K562 (cell line): Measurements from ENCODE around the gene PHKG1. TPM values are rescaled to one million over a fixed set of nuclear protein-coding genes. Genes with fewer than 3 reads are reported as not detected.

Source experiments
- ARID2 ChIP-seq: fragments of 450-650 bp; IDR thresholded peaks from 2 replicates; pipeline ENCODE4 v1.6.1; 2017; ENCODE audit warnings: antibody characterized with exemption, mild to moderate bottlenecking
- BRCA1 ChIP-seq, 2 experiments: fragments of 450-650 bp in 1 of 2; sonication (generic) in 1 of 2; formaldehyde crosslinking in 1 of 2; IDR thresholded peaks; 2 replicates each; pipeline versions ENCODE4 v1.5.0 to v1.6.1; 2017 to 2020; ENCODE audit warnings: mild to moderate bottlenecking in 1 of 2, missing genetic modification reagents in 1 of 2
- EZH2 ChIP-seq: IDR thresholded peaks from 2 replicates; pipeline ENCODE4 v1.6.1; 2012; ENCODE audit warnings: low read depth, mild to moderate bottlenecking, inconsistent platforms, low read length, borderline replicate concordance
- JUNB ChIP-seq: fragments of 450-650 bp; formaldehyde crosslinking; conservative IDR thresholded peaks from 2 replicates; pipeline ENCODE4 v1.4.0; 2020; ENCODE audit warnings: mild to moderate bottlenecking
- KLF10 ChIP-seq: fragments of 250-450 bp; sonication (Bioruptor Pico); IDR thresholded peaks from 2 replicates; pipeline ENCODE4 v1.6.1; 2021; ENCODE audit warnings: matching md5 sums
- KLF13 ChIP-seq: fragments of 450-650 bp; IDR thresholded peaks from 2 replicates; pipeline ENCODE4 v1.6.1; 2016; ENCODE audit warnings: missing genetic modification characterization, low read depth, mild to moderate bottlenecking, missing compliant biosample characterization, moderate library complexity, borderline replicate concordance
- MECOM ChIP-seq: fragments of 250-450 bp; sonication (Bioruptor Pico); IDR thresholded peaks from 2 replicates; pipeline ENCODE4 v1.8.0; 2022; ENCODE audit warnings: inconsistent platforms
- MYBL2 ChIP-seq, 2 experiments: fragments of 450-650 bp in 1 of 2; sonication (generic) in 1 of 2; formaldehyde crosslinking in 1 of 2; IDR thresholded peaks; 2 replicates each; pipeline versions ENCODE4 v1.6.1 to v1.8.1; 2017 to 2022; ENCODE audit warnings: borderline replicate concordance in 1 of 2, inconsistent platforms in 1 of 2, low read depth in 1 of 2, mild to moderate bottlenecking in 1 of 2, missing genetic modification reagents in 1 of 2, moderate library complexity in 1 of 2
- PCBP1 ChIP-seq: fragments of 200-400 bp; formaldehyde crosslinking; IDR thresholded peaks from 2 replicates; pipeline ENCODE4 v1.6.1; 2018; ENCODE audit warnings: mild to moderate bottlenecking, low read depth, low read length; ENCODE audit not compliant: poor library complexity, severe bottlenecking
- PRMT5 ChIP-seq: sonication (generic); formaldehyde crosslinking; IDR thresholded peaks from 2 replicates; pipeline ENCODE4 v1.5.0; 2020; ENCODE audit warnings: missing genetic modification reagents
- SRF ChIP-seq, 2 experiments: fragments of 250-450, 450-650 bp in 1 of 2; sonication (Bioruptor Pico) in 1 of 2; sonication (generic) in 1 of 2; formaldehyde crosslinking; IDR thresholded peaks; 2 replicates each; pipeline versions ENCODE4 v1.5.0 to v1.5.1; 2020 to 2022; ENCODE audit warnings: mild to moderate bottlenecking in 1 of 2, missing genetic modification reagents in 1 of 2
- ZNF23 ChIP-seq: fragments of 250-450 bp; sonication (Bioruptor Pico); IDR thresholded peaks from 2 replicates; pipeline ENCODE4 v1.4.0; 2020; ENCODE audit warnings: mild to moderate bottlenecking
- ZNF239 ChIP-seq: fragments of 250-450 bp; sonication (Bioruptor Pico); IDR thresholded peaks from 2 replicates; pipeline ENCODE4 v1.4.0; 2020; ENCODE audit warnings: mild to moderate bottlenecking
- ZNF507 ChIP-seq: conservative IDR thresholded peaks from 2 replicates; pipeline ENCODE4 v1.6.1; 2017; ENCODE audit warnings: missing genetic modification characterization, missing compliant biosample characterization
- ZNF717 ChIP-seq: fragments of 250-450 bp; sonication (Bioruptor Pico); IDR thresholded peaks from 2 replicates; pipeline ENCODE4 v1.5.0; 2021
- polyA plus RNA-seq, 8 experiments: library from polyadenylated mRNA; depleted of rRNA in 4 of 8; stranded (reverse) in 5 of 8; unstranded in 3 of 8; fragments of >200 nt; fragmentation: Nextera tagmentation in 2 of 8; fragmentation: Illumina TruSeq in 1 of 8; extraction: Ambion mirVana in 2 of 8; extraction: Trizol in 1 of 8; gene quantifications; 2 replicates each; pipeline versions ENCODE4 v1.2.1 to v1.2.3, GENCODE V29; 2011 to 2014; ENCODE audit warnings: inconsistent platforms in 1 of 8, missing spikeins in 1 of 8
- total RNA-seq, 7 experiments: library from RNA; depleted of rRNA in 6 of 7; stranded (reverse); fragments of >200 nt in 6 of 7; fragmentation: Illumina TruSeq in 2 of 7; extraction: Trizol in 2 of 7; gene quantifications; 2 replicates each; pipeline versions ENCODE4 v1.2.1 to v1.2.3, GENCODE V29; 2011 to 2021; ENCODE audit warnings: low replicate concordance in 1 of 7
- TF ChIP-seq, protein P1 (sequence below): fragments of 450-650 bp; IDR thresholded peaks from 2 replicates; pipeline ENCODE4 v1.6.1; 2016; ENCODE audit warnings: low read depth
- TF ChIP-seq, protein P2 (sequence below): fragments of 450-650 bp; IDR thresholded peaks from 2 replicates; pipeline ENCODE4 v1.6.1; 2016; ENCODE audit warnings: mild to moderate bottlenecking

PHKG1 gene
- total and polyA plus RNA-seq, 9 of the 15 experiments (the other 6 are each of a cell fraction or from before 2014, with no cell fraction given) = 0.10 to 0.83 (median 0.46) TPM

- no peak for TF ChIP-seq PRMT5
- TF ChIP-seq, protein P1, sequence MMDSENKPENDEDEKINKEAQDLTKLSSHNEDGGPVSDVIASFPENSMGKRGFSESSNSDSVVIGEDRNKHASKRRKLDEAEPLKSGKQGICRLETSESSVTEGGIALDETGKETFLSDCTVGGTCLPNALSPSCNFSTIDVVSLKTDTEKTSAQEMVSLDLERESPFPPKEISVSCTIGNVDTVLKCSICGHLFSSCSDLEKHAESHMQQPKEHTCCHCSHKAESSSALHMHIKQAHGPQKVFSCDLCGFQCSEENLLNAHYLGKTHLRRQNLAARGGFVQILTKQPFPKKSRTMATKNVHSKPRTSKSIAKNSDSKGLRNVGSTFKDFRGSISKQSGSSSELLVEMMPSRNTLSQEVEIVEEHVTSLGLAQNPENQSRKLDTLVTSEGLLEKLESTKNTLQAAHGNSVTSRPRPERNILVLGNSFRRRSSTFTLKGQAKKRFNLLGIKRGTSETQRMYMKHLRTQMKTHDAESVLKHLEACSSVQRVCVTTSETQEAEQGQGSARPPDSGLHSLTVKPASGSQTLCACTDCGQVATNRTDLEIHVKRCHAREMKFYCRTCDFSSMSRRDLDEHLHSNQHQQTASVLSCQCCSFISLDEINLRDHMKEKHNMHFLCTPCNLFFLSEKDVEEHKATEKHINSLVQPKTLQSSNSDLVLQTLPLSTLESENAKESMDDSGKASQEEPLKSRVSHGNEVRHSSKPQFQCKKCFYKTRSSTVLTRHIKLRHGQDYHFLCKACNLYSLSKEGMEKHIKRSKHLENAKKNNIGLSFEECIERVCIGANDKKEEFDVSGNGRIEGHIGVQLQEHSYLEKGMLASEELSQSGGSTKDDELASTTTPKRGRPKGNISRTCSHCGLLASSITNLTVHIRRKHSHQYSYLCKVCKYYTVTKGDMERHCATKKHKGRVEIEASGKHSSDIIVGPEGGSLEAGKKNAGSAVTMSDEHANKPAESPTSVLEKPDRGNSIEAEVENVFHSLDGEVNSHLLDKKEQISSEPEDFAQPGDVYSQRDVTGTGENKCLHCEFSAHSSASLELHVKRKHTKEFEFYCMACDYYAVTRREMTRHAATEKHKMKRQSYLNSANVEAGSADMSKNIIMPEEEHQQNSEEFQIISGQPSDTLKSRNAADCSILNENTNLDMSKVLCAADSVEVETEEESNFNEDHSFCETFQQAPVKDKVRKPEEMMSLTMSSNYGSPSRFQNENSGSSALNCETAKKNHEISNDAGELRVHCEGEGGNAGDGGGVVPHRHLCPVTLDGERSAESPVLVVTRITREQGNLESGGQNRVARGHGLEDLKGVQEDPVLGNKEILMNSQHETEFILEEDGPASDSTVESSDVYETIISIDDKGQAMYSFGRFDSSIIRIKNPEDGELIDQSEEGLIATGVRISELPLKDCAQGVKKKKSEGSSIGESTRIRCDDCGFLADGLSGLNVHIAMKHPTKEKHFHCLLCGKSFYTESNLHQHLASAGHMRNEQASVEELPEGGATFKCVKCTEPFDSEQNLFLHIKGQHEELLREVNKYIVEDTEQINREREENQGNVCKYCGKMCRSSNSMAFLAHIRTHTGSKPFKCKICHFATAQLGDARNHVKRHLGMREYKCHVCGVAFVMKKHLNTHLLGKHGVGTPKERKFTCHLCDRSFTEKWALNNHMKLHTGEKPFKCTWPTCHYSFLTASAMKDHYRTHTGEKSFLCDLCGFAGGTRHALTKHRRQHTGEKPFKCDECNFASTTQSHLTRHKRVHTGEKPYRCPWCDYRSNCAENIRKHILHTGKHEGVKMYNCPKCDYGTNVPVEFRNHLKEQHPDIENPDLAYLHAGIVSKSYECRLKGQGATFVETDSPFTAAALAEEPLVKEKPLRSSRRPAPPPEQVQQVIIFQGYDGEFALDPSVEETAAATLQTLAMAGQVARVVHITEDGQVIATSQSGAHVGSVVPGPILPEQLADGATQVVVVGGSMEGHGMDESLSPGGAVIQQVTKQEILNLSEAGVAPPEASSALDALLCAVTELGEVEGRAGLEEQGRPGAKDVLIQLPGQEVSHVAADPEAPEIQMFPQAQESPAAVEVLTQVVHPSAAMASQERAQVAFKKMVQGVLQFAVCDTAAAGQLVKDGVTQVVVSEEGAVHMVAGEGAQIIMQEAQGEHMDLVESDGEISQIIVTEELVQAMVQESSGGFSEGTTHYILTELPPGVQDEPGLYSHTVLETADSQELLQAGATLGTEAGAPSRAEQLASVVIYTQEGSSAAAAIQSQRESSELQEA = no peak
- TF ChIP-seq ZNF23 (CRISPR knock-in tag) = no peak
- TF ChIP-seq KLF13 (tag) = no peak
- no peak for TF ChIP-seq BRCA1 (IDR thresholded peaks at IDR 0.05)
- TF ChIP-seq BRCA1 (CRISPR knock-in tag; IDR thresholded peaks at IDR 0.05) = no peak
- peak in 1 of 2 experiments; percentile 43; a peak in 1 of 4 replicates for TF ChIP-seq SRF (CRISPR knock-in tag; IDR thresholded peaks at IDR 0.05)
- no peak for TF ChIP-seq PCBP1
- no peak for TF ChIP-seq JUNB (CRISPR knock-in tag)
- TF ChIP-seq EZH2 = no peak
- no peak for TF ChIP-seq ARID2
- TF ChIP-seq MECOM (CRISPR knock-in tag) = no peak
- TF ChIP-seq MYBL2 (IDR thresholded peaks at IDR 0.05; ENCODE audit: low read depth) = no peak
- no peak for TF ChIP-seq MYBL2 (CRISPR knock-in tag; IDR thresholded peaks at IDR 0.05; ENCODE audit: borderline replicate concordance)
- TF ChIP-seq ZNF507 (tag) = no peak
- TF ChIP-seq ZNF239 (CRISPR knock-in tag) = no peak
- no peak for TF ChIP-seq KLF10 (CRISPR knock-in tag)
- TF ChIP-seq ZNF717 (CRISPR knock-in tag) = no peak
- TF ChIP-seq, protein P2, sequence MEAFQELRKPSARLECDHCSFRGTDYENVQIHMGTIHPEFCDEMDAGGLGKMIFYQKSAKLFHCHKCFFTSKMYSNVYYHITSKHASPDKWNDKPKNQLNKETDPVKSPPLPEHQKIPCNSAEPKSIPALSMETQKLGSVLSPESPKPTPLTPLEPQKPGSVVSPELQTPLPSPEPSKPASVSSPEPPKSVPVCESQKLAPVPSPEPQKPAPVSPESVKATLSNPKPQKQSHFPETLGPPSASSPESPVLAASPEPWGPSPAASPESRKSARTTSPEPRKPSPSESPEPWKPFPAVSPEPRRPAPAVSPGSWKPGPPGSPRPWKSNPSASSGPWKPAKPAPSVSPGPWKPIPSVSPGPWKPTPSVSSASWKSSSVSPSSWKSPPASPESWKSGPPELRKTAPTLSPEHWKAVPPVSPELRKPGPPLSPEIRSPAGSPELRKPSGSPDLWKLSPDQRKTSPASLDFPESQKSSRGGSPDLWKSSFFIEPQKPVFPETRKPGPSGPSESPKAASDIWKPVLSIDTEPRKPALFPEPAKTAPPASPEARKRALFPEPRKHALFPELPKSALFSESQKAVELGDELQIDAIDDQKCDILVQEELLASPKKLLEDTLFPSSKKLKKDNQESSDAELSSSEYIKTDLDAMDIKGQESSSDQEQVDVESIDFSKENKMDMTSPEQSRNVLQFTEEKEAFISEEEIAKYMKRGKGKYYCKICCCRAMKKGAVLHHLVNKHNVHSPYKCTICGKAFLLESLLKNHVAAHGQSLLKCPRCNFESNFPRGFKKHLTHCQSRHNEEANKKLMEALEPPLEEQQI = no peak
Measured at GRCh38 chr7:56051339-56052191, 41.2 kb downstream of the PHKG1 start, which contains the start of the genes CCT6A and PSPH (continued).
